GM21786 (cell line): ENCODE measurements around the gene CCR9.

Experiments
- ATAC-seq: cut with Tn5 transposase; IDR thresholded peaks from one replicate; pipeline ENCODE4 v1.9.1; 2021; ENCODE audit not compliant: unreplicated experiment

Gene CCR9

DNA sequence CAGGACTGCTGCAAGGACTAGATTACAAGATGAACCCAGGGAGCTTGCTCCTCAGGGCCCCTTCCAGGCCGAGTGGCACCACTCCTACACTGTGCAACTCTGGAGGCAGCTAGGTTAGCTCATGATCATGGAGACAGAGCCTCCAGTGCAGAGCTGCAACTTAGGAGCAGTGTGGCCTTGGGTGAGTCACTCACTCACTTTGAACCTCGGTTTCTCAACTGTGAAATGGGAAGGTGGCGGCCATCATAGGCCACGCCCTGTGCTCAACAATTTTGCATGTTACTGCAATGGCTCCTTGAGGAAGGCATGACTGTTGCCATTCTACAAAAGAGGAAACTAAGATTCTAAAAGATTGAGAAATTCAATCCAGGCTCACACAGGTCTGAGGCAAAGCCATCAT is 45.8 kb downstream of the CCR9 start:
- no peak for ATAC-seq

DNA sequence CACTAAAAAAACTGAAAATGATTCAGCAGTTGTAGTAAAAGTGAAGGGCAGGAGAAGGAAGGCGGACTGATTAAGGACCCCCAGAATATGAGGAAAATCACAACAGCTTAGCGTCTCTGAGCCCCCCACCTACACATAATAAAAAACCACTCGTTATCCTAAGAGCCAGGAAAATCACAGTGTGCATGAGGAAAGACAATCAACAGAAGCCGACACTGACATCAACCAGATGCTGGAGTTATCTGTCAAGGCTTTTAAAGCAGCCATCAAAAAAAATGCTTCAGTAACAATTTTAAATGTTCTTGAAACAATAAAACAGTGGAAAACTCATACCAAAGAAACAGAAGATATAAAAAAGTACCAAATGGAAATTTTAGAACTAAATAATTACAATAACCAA is 47.2 kb downstream of the CCR9 start:
- no peak for ATAC-seq

DNA sequence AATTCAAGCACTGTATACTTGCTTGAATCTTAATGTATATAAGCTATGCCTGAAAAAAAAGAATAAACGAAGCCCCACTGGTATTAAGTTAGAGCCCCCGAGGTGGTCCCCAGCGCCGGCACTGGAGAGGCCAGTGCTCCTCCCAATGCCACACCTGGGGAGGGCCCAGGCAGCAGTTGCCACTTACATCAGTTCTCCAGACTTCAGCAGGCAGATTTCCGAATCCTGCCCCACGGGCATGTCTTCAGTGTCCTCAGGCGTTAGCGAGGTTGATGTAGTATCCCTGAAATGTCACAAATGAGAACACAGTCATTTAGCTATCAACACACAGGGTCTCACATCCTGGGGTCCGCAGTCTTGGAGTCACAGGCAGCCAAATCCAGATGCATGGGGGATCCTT is 49.9 kb downstream of the CCR9 start:
- no peak for ATAC-seq

DNA sequence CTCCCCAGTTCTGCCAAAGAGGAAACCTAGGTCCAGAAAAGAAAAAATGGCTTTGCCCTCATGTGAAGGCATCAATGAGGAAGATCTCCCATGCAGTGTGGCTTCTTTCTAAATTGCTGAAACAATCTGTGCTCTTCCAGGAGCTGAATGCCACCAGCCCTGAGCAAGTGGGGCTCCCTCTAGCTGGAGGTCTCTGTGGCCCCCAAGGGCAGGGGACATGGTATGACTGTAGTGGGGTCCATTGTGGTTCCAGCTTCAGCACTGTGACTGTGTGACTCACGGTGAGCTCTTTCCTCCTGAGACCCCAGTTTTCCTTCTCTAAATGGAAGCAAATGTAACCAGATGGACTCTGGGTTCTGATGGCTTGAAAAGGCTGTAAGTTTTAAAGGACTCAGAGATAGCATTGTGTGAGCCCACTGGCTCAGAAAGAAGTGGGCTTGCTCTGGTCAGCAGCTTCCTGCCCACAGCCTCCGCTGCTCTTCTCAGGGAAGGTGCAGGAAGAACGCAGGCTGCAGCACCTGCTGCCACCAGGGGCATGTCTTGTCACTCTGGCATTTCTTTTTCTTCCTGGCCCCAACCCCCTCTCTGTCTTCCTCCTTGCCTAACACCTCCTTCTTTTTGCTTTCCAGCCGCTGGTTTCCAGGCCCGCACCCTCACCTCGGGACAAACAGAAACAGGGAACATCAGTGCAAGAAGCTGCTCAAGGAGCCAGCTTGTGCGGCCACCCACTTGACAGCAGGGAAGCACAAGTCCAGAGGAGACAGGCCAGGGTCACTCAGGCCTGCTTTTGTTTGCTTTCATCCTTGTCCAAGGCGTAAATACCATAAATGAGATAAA is 51.1 kb downstream of the CCR9 start:
- no peak for ATAC-seq

DNA sequence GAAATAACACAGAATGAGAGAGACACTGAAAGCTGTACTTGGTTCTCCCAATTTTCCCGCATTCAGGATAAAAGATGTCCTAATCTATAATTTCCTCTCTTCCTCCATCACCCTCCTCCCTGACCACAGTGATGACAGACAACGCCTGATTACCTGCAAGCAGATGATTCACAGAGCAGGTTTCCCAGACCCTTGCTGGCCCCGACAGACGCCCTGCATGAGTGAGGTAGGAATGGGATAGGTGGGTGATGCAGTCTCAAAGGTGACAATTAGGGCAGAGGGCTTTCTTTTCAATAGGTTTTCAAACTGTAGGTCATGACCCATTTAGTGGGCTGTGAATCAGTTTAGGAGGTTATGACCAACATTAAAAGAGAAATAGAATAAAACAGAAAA is 51.7 kb downstream of the CCR9 start:
- ATAC-seq: no peak

DNA sequence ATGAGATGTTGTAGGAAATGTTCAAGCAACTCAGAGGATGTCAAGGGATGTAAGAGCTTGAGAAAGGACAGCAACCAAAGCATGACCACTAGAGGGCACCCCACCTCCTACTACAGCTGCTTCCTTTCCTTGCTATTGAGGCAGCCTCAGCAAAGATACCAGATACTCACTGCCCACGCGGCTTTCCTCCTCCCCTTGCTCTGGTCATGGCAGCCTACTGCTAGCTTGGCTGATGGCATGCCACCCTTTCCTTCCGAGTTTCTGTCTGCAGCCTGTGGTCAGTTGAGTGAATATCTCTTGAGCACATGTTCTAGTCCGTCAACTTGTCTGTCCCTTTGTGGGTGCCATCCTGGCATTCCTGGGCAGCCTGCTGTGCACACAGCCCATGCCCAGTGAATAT is 52.5 kb downstream of the CCR9 start:
- no peak for ATAC-seq

DNA sequence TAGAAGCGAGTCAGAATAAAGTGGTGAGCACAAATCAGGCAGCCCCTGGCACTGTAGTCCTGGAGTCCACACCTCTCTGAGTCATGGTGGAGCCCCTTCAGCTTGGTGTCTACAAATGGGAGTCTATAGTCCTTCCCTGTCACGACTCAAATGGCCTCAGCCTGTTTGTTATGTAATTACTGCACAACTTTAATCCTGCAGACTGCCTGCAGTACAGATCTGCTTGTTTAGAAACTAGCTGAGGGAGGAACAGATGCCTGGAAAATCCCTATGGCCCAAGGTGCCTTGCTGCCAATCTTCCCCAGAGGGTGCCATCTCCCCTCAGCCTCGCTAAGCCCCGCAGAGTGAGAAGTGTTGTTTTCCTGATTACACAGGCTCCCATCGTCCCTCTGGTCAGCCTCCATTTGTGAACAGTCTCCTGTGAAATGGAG is 53.0 kb downstream of the CCR9 start:
- no peak for ATAC-seq

DNA sequence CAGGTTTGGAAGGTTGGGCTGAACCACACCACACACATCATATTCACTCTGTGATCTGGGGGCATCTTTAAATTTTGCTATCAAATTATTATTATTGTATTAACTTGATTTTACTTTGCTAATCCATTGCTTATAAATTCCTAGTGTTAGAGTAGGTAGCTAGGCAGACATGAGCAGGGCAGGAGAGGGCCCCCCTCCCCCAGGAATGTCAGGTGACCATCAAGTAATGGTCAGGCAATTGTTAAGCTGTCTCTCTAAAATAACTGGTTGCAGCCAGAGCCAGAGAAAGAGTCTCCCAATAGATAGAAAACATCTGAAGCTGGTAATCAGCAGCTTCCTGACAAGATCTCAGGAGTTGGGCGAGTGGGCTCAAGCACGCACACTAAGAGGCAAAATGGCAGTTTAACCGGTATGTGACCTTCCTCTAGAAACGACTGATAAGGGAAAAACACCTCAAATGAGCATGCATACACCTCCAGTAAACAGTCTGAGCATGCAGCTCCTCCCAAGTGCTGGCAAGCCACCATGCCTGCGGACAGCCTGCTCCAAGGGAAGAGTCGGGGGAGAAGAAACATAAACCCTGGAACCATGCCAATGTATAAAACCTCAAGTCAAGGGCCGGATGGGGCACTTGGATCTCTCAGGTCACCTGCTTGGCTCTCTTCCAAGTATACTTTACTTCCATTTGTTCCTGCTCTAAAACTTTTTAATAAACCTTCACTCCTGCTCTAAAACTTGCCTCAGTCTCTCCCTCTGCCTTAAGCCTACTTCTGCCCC is 53.8 kb downstream of the CCR9 start:
- ATAC-seq: no peak

DNA sequence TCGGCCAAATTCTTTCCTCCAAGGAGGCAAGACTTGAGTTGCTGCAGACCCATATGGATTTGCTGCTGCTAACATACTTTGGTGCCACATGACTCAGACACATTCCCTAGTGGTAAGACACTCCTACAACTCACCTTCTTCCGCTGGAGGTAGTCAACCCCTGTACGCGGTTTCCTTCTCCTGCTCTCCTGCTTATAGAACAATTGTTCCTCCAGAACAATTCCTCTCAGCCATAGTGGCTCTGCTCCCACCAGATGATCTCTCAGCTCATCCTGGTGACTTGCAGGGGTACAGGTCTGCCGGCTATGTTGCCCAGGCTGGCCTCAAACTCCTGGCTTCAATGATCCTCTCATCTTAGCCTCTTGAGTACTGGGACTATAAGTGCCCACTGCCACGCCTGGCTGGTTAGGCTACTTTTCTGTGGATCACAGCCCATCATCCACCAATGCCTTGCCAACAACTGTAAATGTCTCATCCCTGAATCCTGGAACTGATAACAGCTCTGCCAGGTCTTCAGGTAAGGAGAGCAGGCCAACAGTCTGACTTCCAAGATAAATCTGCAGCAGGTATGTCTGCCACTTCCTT is 54.5 kb downstream of the CCR9 start:
- ATAC-seq: no peak

DNA sequence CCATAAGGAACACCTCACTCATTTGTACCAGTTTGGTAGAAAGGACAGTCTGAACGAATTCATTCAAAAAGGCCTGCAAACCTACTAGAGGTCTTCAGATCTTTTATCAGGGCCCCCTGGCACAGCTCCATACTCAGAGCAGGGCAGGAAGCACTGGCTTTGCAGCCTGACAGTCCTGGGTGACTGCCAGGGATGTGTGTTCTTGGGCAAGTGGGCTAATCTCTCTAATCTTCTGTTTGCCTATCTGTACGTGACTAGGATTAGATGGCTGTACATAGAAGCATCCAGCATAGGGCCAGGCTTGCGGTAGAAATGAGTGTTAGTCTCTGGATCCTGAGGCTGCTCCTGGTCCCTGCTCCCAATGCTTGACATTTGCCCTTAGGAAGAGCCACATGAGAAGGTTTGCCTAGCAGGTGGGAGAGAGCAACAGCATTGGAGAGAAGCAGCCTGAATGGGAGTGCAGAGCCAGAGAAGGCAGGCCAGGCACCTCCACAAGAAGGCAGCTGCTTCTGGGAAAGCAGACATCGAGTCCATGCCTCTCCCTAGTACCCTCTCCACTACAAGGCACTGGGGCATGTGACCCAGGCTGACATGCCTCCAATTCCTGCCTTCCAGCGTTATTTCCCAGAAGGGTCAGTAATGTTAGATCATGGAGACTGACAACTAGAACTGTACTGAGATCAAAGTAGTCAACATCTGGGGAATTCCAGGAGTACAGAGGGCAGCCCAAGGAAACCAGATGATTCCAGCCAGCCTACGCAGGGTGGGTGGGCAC is 55.9 kb downstream of the CCR9 start:
- no peak for ATAC-seq

DNA sequence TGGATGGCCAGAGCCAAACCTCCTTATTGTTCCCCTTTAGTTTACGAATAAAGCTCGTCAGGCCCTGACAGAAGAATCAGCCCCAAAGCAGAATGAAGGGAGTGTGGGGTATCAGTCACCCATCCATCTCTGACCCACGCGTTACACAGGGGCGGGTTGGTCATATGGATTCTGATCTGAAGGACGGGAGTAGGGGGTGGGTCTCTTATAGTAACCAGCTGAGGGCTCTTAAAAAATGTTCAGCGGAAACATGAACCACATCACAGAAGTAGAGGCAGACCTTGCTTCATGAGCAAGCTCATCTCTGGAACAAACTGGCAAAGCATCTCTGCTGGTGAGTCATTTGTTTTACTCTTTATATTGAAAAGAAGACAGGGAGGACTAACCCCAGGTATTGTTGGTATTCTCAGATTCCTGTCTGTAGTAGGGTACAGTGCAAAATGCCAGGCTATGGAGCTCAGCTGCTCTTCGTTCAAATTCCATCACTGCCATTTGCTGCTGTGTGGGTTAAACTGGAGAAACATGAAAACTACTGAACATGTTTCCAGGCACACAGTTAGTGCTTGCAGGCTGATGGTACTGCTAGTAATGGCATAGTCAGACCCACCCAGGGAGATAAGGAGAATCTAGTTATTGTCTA is 57.0 kb downstream of the CCR9 start, which contains the start of gene CXCR6:
Gene CXCR6 (plus strand): TSS at position 258 of the 640 bp plus-strand sequence. CDS start 3,018 bp downstream, outside the sequence.
- no peak for ATAC-seq

DNA sequence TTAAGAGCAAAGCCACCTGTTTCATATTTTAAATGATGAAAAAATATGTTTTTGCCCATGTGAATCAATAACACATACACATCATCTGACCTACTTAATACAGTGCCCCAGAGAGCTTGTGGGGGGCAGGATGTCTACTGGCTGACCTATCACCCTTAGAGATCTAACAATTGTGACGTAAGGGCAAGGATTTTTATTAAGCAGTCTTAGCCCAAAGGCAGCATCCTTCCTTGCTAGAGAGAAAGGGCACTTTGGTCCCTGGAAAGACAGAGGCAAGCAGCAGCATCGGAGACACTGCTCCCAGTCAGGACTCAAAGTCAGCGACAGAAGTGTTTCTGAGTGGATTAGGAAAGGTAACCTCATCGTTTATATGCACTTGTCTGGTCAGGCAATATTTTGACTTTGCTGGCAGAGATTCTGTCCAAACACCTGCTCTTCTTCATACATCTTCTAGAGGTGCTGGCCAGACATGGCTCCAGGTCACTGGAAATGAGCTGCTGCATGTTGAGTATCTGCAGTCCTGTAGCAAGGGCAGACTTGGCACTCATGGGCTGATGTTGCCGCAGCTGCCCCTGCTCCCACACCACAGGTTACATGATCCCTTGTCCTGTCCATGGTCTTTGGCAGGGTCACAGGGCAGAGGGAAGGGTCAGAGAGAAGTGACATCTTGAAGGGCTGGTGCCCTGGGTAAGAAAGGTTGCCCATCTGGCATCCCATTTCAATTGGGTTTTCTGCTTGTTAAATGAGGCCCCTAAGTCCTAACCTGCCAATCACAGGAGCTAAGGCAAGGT is 58.7 kb downstream of the CCR9 start:
- no peak for ATAC-seq

DNA sequence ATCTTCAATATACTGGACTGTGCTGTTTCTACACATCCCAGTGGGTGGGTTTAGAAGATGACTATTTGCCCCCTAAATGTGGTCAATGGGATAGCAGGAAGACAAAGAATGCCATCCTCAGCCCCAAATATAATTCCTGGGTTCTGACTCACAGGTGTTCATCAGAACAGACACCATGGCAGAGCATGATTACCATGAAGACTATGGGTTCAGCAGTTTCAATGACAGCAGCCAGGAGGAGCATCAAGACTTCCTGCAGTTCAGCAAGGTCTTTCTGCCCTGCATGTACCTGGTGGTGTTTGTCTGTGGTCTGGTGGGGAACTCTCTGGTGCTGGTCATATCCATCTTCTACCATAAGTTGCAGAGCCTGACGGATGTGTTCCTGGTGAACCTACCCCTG is 60.0 kb downstream of the CCR9 start:
- ATAC-seq: no peak

DNA sequence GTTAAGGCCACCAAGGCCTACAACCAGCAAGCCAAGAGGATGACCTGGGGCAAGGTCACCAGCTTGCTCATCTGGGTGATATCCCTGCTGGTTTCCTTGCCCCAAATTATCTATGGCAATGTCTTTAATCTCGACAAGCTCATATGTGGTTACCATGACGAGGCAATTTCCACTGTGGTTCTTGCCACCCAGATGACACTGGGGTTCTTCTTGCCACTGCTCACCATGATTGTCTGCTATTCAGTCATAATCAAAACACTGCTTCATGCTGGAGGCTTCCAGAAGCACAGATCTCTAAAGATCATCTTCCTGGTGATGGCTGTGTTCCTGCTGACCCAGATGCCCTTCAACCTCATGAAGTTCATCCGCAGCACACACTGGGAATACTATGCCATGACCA is 60.5 kb downstream of the CCR9 start:
- no peak for ATAC-seq

DNA sequence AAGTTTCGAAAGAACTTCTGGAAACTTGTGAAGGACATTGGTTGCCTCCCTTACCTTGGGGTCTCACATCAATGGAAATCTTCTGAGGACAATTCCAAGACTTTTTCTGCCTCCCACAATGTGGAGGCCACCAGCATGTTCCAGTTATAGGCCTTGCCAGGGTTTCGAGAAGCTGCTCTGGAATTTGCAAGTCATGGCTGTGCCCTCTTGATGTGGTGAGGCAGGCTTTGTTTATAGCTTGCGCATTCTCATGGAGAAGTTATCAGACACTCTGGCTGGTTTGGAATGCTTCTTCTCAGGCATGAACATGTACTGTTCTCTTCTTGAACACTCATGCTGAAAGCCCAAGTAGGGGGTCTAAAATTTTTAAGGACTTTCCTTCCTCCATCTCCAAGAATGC is 61.0 kb downstream of the CCR9 start:
- no peak for ATAC-seq

DNA sequence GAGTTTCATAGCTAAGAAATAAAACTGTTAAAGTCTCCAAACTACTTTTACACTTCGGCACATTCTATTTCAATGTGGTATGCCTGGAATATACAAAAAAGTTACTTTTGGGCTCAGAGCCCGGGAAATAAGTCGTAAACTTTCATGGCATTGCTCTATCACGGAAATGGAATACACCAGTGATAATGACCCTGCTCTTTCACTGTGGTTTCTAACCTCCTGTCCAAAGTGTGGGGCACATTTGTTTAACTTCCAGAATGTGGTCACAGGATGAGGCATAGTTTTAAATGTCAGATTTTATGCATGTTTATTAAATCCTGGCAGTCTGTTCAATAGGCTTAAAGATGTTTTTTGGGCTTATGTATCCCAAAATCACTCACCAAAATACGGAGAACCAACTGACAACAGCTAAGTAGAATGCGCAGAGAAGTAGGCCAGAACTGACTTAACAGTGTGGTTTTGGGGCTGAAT is 62.0 kb downstream of the CCR9 start:
- no peak for ATAC-seq

DNA sequence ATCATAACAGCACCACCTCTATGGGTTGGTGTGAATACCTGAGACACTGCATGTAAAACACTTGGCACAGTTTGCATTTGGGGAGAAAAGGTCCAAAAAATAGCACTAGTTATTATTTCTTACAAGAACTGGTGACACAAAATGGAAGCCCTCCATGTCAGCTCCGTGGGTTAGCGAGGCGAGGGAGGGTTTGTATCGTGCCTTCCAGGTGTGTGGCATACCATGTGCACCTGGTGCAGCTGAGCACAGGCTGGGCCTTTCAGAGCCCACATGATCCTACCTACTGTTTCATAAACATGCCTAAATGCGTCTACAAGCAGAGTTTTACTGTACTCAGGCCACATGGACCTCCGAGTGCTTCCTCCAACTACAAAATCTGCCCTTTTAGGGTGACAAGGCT is 62.5 kb downstream of the CCR9 start:
- no peak for ATAC-seq

DNA sequence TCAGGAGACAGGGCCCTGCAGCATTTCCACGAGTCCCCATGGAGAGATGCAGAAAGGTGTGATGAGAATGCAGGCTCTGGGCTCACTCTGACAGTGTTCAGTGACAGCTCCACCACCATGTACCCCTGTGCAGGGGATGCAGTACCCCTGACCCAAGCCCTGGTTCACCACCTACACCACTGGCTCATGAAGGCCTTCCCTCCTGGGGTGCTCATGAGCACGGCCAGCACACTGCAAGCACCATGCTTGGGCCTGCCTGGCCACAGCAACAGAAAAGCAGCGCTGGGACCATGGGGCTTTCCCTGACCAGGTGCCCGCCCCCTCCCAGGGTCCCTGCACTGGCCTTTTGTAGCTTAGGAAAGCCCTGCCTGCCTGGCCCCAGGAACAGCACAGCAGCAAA is 63.1 kb downstream of the CCR9 start:
- no peak for ATAC-seq

DNA sequence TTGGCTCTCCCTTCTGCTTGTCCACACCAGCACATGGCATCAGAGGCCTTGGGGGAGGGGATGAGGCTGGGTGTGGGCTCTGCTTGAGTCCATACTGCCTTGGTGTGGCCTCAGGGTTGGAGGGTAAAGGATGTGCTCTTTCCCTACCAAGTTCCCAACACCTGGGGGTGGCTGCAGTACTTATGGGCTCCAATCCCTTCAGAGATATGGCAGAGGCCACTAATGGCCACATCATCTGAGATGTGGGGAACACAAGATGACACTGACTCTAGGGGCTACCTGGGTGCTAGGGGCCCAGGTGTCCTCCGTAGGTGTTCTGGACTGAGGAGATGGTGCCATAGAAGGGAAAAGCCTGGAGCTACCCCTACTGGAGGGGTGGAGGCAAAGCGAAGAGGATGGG is 63.8 kb downstream of the CCR9 start:
- no peak for ATAC-seq
